ENCODE results near the gene ARGLU1.
"Not testable (repeated sequence)": the region's sequence is repeated elsewhere in the genome, so short reads cannot be mapped to it uniquely, and the experiment has no call there.

Gene ARGLU1

DNA sequence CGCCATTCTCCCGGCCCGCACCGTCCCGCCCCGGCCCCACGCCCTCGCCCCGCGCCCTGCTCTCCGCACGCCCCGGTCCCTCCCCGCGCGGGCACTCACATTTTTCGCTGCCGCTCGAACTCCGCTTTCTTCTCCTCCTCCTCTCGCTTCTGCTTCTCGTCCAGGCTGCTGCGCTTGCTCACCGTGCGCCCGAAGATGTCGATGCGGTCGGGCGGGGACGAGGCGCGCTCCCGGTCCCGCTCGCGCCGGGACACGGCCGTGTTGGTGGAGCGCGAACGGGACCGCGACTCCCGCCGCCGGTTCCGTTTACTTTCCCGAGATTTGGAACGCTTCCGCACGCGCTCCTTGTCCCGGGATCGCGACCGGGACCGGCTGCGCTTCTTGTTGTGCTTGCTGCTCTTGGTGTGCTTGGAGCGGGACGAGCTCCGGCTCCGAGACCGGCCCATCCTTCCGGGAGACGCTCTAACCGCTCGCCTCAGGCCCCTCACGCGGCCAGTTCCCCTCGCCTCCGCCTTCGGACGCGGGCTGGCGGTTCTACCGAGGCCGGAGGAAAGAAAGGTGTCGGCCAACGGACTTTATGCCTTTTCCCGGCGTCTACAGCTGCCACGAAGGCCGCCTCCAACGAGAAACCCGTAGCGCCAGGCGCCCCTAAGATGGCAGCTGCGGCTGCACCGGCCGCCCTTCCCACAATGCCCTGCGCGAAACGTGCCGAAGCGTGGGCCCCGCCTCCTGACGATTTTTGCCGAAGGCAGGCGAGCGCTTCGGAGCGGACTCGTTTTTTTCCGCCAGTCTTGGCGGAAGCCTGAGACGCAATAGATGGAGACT is at the start of gene ARGLU1:
TSS of gene ARGLU1 (minus strand) at position 664 of the 825 bp plus-strand sequence. CDS start at position 446, 218 bp downstream.
- DNase-seq, result peak; percentile 96

DNA sequence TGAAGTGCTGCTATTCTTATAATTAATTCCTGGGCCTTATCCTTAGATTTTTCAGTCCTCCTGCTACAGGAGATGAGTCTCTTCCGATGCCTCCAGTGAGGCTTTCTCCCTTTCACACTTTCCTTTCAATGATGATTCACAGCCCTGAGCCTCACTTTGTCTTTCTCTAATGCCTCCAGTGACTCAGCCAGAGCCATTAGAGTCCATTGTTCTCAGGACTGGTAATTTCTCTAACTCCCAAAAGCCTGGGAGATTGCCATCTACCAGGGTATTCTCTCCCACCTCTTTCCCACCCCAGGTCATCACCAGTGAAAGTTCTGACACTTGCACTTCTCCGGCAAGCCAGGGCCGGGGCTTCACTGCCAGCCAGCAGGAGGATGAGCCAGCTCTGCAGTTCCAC is 49.6 kb upstream of the ARGLU1 start:
- DNase-seq, result no peak

GRCh38 chr13:106616729-106617128 is 48.8 kb upstream of the ARGLU1 start:
- DNase-seq, result no peak

- DNase-seq, result no peak
Observed at GRCh38 chr13:106614874-106615273, 46.9 kb upstream of the ARGLU1 start.

GRCh38 chr13:106612688-106613087 is 44.8 kb upstream of the ARGLU1 start:
- DNase-seq, result no peak

GRCh38 chr13:106610486-106610885 is 42.5 kb upstream of the ARGLU1 start:
- no peak for DNase-seq

GRCh38 chr13:106609116-106609515 is 41.2 kb upstream of the ARGLU1 start:
- no peak for DNase-seq

DNA sequence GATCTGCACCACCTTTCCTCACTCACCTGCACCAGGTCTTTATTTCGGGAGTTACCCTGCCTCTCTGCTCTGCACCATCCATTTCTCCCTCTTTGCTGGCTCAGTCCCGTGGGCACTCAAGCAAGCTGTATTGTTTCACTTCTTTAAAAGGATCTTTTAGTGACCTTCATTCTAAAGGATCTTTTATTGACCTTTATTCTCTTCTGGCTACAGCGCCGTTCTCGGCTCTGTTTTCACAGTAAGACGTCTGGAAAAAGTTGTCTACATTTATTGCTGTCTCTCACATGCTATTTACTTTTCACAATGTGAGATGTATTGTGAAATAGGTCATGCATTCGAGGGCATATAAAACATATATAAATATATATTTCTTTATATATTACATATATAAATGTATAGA is 35.6 kb upstream of the ARGLU1 start:
- no peak for DNase-seq

- DNase-seq, result no peak
Observed at GRCh38 chr13:106602178-106602577, 34.2 kb upstream of the ARGLU1 start.

DNA sequence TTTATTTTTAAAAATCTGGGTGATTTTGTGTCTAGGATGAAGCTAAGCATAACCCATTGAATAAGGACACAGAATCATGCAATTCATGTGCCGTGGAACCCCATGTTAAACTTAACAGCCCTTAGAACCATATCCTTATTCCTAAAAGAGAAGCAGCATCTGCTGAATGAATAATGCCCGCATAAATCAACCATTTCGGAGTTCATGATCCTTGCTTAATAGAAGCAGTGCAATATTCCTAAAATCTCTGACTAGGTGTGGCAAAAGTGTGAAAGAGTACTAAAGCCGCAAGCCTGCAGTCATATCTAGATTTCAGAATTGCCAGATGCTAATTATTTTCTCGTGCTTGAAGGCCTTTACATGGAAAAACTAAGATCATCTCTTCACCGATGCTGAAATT is 33.6 kb upstream of the ARGLU1 start:
- DNase-seq, result no peak

DNA sequence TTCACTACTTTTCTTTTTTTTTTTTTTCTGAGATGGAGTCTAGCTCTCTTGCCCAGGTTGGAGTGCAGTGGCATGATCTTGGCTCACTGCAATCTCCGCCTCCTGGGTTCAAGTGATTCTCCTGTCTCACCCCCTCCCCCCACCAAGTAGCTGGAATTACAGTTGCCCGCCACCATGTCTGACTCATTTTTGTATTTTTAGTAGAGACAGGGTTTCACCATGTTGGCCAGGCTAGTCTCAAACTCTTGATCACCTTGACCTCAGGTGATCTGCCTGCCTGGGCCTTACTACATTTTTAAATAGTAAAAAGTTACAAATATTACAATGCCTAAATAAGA is 32.8 kb upstream of the ARGLU1 start:
- DNase-seq, result not testable (repeated sequence)

GRCh38 chr13:106599875-106600797 is 32.2 kb upstream of the ARGLU1 start:
- DNase-seq, result no peak

DNA sequence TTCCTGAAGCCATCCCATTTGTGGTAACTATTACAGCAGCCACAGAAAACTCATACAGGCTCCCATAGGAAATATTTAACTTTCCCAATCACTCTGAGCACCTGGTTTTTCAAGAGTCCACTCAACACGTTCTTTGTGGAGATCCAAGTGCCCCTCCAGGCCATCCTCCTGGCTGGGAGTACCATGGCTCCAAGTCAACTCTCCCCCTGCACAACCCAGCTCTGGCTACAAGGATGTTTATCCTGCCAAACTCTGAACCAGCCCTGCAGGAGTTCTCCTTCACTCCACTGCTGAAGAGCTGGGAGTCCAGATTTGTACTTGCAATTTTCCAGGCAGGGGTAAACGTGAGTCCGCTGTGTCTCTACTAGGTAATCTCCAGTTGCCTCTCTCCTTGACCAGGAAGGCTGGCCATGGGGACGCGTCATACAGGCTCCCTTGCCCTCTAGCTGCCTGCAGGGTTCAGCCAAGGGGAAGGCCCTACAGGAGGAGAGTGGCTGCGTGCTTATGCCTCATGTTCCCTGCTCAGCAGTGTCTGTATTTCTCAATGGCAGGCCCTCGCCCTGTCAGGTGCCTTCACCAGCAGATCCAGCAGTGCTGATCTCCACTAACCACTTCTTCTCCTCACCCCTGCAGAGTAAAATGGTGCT is 29.9 kb upstream of the ARGLU1 start:
- no peak for DNase-seq

GRCh38 chr13:106597186-106597585 is 29.2 kb upstream of the ARGLU1 start:
- DNase-seq, result no peak

DNA sequence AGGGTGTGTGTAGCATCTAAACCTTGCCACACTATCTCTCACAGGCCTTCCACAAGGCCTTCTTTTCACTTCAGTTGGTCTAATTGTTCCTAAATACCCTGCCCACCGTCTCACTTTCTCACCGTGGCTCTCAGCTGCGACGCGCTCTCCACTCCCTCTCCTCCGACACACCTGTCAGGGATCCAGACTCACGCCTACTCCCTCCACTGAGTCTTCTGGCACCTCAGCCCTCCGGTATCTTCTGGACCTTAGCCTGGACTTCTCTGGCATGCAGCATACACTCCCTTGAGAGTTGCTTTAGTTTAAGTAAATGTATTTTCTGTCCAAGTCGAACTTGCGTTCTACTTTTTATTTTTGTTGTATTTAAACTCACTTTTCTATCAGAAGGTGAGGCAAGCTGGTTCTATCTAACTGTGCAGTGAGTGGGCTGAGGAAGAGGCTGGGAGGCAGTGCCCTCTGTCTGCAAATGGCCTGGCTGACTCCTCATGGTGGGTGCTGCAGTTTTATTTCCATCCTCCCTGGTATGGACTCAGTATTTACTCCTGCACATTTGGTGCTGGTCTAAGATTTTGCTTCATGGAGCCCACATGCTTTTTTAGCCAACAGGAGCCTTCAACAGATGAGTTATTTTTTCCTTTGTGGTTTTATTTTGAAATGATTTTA is 28.5 kb upstream of the ARGLU1 start:
- DNase-seq, result no peak

- DNase-seq, result no peak
Observed at GRCh38 chr13:106595625-106596024, 27.7 kb upstream of the ARGLU1 start.

GRCh38 chr13:106594980-106595379 is 27.0 kb upstream of the ARGLU1 start:
- DNase-seq, result no peak

DNA sequence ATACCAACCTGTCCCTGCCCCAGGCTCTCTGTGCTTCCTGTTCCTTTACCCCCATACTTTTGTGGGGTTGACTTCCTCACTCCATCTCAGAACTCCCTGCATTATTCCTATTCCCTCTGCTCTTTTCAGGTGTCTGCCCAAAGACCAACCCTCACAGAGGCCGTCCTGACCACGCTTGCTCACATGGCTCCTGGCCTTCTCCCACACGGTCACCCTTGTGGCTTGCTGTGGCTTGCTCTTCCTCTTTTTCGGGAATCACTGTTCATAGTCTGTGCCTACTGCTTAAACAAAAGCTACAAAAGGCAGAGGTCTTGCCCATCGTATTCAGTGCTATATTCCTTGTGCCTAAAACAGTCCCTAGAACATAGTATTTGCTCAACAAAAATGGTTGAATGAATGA is 25.2 kb upstream of the ARGLU1 start:
- DNase-seq, result no peak

- DNase-seq, result no peak
Observed at GRCh38 chr13:106591299-106591698, 23.4 kb upstream of the ARGLU1 start.

DNA sequence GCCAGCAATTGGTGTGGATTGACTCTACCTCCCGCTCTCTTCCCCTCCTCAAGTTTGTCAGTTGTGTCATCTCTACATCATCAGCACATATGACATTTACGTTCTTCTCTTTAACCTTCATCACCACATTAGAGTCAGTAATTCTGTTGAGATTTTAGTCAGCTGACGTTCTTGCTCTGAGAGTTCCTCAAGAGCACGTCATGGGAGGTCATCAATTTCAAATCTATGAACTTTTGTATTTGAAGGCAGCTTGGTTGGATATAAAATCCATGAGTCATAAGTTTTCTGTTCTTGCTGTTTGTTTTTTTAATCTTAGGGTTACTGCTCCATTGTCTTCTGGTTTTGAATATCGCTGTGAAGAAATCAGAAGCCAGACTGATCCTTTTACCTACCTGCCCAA is 21.8 kb upstream of the ARGLU1 start:
- no peak for DNase-seq

DNA sequence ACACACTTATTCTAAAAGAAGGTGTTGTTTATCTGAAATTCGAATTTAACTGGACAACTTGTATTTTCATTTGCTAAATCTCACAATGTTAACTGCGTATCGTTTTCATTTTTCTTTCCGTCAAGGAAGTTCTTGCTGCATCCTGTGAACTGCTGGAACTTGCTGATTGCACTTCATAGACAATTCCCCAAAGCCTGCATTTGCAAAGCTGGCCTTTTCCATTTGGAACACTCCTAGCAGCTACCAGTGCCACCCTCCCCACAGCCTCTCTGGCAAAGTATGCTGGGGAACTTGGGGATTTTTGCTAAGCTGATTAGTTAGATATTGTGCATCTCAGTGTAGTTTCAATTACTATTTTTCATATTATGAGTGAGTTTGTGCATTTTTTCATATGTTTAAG is 20.4 kb upstream of the ARGLU1 start:
- no peak for DNase-seq

DNA sequence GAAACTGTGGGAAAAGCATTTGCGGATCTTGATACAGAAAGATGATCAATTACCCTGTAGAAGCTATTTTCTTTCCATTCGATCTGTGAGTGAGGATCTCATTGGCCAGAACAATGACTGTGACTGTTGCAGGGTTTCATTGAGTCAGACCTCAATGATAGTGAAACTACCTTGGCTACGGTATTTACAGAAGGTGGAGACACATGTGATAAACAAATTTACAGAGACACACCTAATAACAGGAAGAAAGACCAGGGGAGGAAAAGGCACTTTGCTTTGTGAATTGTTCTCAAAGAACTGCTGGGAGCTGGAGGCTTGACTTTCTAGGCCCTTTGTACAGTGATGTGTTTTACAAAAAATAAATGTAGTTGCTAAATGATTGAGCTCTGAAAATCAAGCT is 19.9 kb upstream of the ARGLU1 start:
- DNase-seq, result no peak

DNA sequence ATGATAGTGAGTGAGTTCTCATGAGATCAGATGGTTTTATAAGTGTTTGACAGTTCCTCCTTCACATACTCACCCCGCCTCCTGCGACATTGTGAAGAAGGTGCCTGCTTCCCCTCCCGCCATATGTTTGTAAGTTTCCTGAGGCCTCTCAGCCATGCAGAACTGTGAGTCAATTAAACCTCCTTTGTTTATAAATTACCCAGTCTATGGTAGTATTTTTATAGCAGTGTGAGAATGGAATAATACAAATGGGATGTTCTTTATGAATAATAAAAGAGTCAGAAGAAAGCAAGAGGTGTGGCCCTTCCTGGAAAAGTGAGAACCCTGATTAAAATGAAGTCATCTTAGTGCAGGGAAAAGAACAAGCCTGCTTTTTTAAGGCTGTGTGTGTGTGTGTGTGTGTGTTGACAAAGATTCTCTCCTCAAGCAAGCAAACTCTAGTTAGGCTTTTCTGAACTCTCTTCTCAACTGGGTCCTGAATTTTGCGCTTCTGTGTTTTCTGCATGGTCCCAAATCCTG is 18.8 kb upstream of the ARGLU1 start:
- DNase-seq, result no peak
